Measurements from ENCODE around the gene HUWE1.

The HUWE1 gene

GRCh38 chrX:53684415-53685192, 1.9 kb downstream of the HUWE1 start:
- no peak for DNase-seq

- peak; percentile 97 for DNase-seq
These were observed 2.7 kb downstream of the HUWE1 start for GRCh38 chrX:53683556-53684414.

- peak; percentile 22 for DNase-seq
These were observed 3.5 kb downstream of the HUWE1 start for GRCh38 chrX:53682885-53683555.

- no peak for DNase-seq
These were observed 4.9 kb downstream of the HUWE1 start for GRCh38 chrX:53681661-53682060.

- DNase-seq = peak; percentile 10
These were observed 7.9 kb downstream of the HUWE1 start for GRCh38 chrX:53678667-53679066.

GRCh38 chrX:53677286-53677685, 9.2 kb downstream of the HUWE1 start:
- no peak for DNase-seq

- no peak for DNase-seq
These were observed 11.9 kb downstream of the HUWE1 start for GRCh38 chrX:53674581-53674980.

GRCh38 chrX:53669258-53669657, 17.3 kb downstream of the HUWE1 start:
- DNase-seq = no peak

- no peak for DNase-seq
These were observed 20.3 kb downstream of the HUWE1 start for GRCh38 chrX:53666171-53666570.

- no peak for DNase-seq
These were observed 26.5 kb downstream of the HUWE1 start for GRCh38 chrX:53660004-53660403.

GRCh38 chrX:53659039-53659438, 27.5 kb downstream of the HUWE1 start:
- DNase-seq = no peak

GRCh38 chrX:53656845-53657244, 29.7 kb downstream of the HUWE1 start:
- DNase-seq = no peak

GRCh38 chrX:53654376-53654775, 32.1 kb downstream of the HUWE1 start:
- no peak for DNase-seq

- no peak for DNase-seq
These were observed 41.8 kb downstream of the HUWE1 start for GRCh38 chrX:53644751-53645150.

GRCh38 chrX:53642337-53642736, 44.2 kb downstream of the HUWE1 start:
- DNase-seq = no peak

GRCh38 chrX:53639257-53639656, 47.3 kb downstream of the HUWE1 start:
- no peak for DNase-seq

- DNase-seq = no peak
These were observed 49.0 kb downstream of the HUWE1 start for GRCh38 chrX:53637479-53637878.

GRCh38 chrX:53631156-53631555, 55.4 kb downstream of the HUWE1 start:
- no peak for DNase-seq

- no peak for DNase-seq
These were observed 56.3 kb downstream of the HUWE1 start for GRCh38 chrX:53630261-53630660.

- DNase-seq = no peak
These were observed 64.1 kb downstream of the HUWE1 start for GRCh38 chrX:53622431-53622830.

GRCh38 chrX:53621418-53621986, 65.0 kb downstream of the HUWE1 start:
- DNase-seq = no peak

GRCh38 chrX:53616946-53617345, 69.6 kb downstream of the HUWE1 start:
- no peak for DNase-seq

GRCh38 chrX:53606456-53606855, 80.1 kb downstream of the HUWE1 start:
- DNase-seq = no peak

Data from suppressor macrophage treated with lipopolysaccharide for 4 hours (primary cell).